HCEC 1CT (cell line): ENCODE measurements around the gene ATP4B.

ENCODE experiments used
- DNase-seq: peaks from one replicate; pipeline ENCODE4 v3.0.0-alpha.2; 2017

ATP4B gene

GRCh38 chr13:113657851-113658741 is at the start of gene ATP4B:
ATP4B (minus strand) TSS chr13:113658198; CDS start chr13:113658144, 54 bp downstream.
- DNase-seq = no peak

GRCh38 chr13:113672002-113672651 is 14.1 kb upstream of the ATP4B start:
- DNase-seq = no peak

GRCh38 chr13:113671066-113672001 is 13.3 kb upstream of the ATP4B start:
- DNase-seq = no peak

GRCh38 chr13:113670541-113670940 is 12.5 kb upstream of the ATP4B start:
- DNase-seq = no peak

- DNase-seq = no peak
Observed at GRCh38 chr13:113669755-113670341, 11.8 kb upstream of the ATP4B start.

GRCh38 chr13:113669231-113669754 is 11.3 kb upstream of the ATP4B start:
- no peak for DNase-seq

GRCh38 chr13:113668491-113668971 is 10.5 kb upstream of the ATP4B start:
- DNase-seq = no peak

GRCh38 chr13:113667771-113668490 is 9.9 kb upstream of the ATP4B start:
- DNase-seq = no peak

GRCh38 chr13:113666951-113667701 is 9.1 kb upstream of the ATP4B start, which contains the start of gene GRK1:
GRK1 (plus strand) TSS chr13:113667219; CDS start chr13:113667387, 168 bp downstream.
- no peak for DNase-seq

GRCh38 chr13:113666329-113666670 is 8.3 kb upstream of the ATP4B start:
- DNase-seq = no peak

GRCh38 chr13:113665597-113666328 is 7.8 kb upstream of the ATP4B start:
- DNase-seq = no peak

- no peak for DNase-seq
Observed at GRCh38 chr13:113664751-113665596, 7.0 kb upstream of the ATP4B start.

- DNase-seq = no peak
Observed at GRCh38 chr13:113663934-113664333, 5.9 kb upstream of the ATP4B start.

- no peak for DNase-seq
Observed at GRCh38 chr13:113661509-113661908, 3.5 kb upstream of the ATP4B start.

- no peak for DNase-seq
Observed at GRCh38 chr13:113660066-113660465, 2.1 kb upstream of the ATP4B start.

- no peak for DNase-seq
Observed at GRCh38 chr13:113659337-113659736, 1.3 kb upstream of the ATP4B start.

- no peak for DNase-seq
Observed at GRCh38 chr13:113658836-113659235, 838 bp upstream of the ATP4B start.

GRCh38 chr13:113656831-113657671 is 947 bp downstream of the ATP4B start:
- no peak for DNase-seq
